HG03095 (cell line): ENCODE measurements around the gene TBC1D9B.
"Not testable (repeated sequence)": the region's sequence is repeated elsewhere in the genome, so short reads cannot be mapped to it uniquely, and the experiment has no call there.

Experiments
- ATAC-seq: cut with Tn5 transposase; IDR thresholded peaks from one replicate; pipeline ENCODE4 v1.9.1; 2021; ENCODE audit warnings: moderate library complexity; ENCODE audit not compliant: unreplicated experiment

TBC1D9B gene

DNA sequence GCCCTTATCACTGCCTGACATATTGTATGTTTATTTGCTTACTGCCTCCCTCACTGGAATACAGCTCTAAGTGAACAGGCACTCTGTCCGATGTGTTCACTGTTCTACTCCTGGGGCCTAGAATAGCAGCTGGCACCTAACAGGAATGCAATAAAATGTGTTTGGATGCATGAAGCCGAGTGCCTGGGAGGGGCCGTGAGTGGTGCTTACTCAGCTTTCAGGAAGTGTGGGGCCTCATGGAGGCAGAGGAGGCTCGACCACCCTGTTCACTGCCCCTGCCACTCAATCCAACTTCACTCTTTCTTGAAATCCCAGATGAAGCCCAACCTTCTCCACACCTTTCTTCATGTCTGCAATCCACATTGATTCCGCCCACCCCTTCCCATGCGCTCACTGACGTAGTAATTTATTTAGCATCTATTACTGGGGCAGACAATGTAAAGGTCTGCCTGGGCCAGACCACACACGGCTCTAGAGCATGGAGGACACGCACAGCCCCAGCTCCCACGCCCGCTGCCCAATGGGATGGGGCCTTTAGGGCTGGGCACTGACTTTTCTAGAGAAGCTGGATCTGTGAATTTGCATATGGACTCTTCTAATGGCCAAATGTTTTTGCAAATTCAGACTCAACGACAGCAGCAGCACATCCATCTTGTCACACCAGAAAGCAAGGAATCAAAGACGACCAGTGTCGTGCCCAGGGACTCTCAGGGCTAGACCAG, 21.3 kb downstream of the TBC1D9B start:
- no peak for ATAC-seq

DNA sequence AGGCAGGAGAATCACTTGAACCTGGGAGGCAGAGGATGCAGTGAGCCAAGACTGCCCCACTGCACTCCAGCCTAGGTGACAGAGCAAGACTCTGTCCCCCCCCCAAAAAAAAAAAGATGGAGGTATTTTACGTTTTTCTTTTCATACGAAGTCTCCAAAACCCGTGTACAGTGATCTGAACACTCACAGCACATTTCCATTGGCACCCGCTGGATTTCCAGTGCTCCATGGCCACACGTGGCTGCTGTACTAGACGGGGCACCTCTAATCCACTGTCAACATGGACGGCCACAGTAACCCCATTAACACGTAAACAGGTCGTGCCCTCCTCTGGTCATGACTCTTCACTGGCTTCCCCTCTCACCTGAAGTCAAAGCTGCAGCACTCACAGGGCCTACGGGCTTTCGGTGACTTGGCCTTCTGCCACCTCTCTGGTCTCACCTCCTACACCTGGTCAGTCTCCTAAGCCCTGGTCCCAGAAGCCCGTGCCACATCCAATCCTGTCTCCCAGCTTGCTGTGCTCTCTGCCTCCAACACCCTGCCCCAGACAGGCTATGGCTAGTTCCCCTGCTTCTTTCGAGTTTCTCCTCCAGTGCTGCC, 22.1 kb downstream of the TBC1D9B start:
- no peak for ATAC-seq

DNA sequence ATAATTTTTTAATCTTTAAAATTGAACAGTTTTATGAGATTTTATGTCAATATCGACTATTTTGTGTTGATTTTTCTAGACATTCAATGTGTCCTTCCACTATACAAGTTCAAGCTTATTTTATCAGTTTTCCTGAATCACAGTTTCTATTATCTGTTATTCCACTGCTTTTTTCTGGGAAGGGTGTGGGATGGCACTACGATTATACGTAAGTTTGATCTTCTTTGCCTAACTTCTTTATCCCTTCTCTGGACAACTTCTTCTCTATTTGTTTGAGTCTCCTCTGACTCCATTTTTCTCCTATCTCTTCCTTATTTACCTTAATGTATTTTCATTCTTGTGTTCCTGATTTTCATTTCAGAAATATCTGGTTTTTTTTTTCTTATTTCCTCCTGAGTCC, 24.5 kb downstream of the TBC1D9B start:
- no peak for ATAC-seq

DNA sequence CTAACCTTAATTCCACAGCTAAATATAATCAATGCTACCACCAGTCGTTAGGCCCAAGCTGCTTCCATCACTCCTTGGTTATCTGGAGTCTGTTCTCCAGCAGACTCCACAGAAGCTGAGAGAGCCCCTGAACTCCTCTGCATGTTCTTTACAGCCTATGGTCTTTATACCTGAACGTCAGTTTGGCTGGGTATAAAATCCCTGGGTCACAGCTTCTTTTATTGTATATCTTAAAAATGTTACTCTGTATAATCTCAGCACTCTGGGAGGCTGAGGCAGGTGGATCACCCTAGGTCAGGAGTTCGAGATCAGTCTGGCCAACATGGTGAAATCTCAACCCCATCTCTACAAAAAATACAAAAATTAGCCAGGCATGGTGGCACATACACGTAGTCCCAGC, 25.4 kb downstream of the TBC1D9B start:
- ATAC-seq, result no peak

DNA sequence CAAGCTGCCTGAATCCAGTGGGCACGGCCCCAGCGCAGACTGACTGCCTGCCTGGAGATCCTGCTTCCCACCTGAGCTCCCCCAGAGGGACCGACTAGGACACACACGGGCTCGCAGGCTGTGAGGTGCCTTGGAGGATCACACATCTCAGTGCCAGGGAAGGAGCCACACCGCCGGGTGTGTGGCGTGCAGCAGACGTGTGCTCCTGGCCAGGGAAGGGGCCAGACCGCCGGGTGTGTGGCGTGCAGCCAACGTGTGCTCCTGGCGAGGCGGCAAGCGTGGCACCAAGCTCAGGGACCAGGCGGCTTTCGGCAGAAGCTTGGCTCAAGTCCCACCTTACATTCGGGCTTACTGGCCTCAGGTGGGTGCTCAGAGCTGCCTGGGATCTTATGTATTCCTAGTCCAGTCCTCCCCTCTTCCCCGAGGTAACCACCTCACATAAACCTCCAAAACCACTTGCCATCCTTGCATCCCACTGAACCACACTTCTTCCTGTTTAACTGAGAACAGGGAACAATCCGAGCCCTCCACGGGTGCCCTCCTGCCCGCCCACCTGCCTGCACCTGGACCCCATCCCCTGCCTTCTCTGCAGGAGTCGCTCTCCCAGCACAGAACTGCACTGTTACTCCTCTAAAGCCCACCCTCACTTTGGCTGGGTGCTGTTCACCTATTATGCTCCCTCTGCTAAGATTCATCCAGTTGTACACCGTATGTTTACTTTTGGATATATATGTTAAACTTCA, 26.7 kb downstream of the TBC1D9B start:
- no peak for ATAC-seq

DNA sequence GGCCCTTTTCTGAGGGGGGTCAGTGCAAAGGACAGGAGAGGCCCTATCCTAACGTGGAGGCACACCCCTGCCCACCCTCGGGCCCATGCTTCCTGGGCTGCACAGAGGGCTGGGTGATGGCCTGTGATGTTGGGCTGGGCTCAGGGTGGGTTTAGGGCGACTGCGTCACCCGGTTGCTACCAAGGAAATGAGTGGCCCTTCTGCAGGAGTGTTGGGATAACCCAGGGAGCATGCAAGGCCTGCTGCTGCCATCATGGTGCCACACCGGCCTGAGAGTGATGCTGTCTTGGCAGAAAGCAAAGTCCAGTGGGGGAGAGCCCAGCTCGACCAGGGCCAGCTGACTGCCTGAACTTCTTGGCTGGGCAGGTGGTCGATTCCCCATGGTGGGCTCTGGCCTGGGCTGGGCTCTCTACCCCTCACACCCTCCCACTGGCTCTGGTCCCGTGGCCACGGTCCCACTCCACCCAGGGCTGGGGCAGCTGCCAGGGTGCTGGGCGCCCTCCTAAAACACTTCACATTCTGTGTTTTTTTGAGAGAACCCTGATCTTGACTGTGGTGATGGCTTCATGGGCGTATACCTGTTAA, 27.5 kb downstream of the TBC1D9B start:
- no peak for ATAC-seq

DNA sequence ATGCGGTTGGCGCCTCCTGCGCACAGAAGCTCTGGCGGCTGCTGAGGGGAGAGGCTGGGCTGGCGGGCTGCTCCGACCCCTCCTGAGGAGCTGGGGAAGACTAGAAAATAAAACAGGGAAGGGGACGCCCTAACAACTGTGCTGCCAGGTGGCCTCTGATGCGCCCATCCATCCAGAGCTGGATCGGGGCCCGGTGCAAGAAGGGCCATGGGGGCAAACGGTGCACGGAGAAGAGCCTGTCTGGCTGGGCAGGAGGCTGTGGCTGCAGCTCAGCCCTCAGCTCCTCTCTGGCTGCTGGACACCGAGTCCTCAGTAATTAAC, 28.0 kb downstream of the TBC1D9B start:
- no peak for ATAC-seq

DNA sequence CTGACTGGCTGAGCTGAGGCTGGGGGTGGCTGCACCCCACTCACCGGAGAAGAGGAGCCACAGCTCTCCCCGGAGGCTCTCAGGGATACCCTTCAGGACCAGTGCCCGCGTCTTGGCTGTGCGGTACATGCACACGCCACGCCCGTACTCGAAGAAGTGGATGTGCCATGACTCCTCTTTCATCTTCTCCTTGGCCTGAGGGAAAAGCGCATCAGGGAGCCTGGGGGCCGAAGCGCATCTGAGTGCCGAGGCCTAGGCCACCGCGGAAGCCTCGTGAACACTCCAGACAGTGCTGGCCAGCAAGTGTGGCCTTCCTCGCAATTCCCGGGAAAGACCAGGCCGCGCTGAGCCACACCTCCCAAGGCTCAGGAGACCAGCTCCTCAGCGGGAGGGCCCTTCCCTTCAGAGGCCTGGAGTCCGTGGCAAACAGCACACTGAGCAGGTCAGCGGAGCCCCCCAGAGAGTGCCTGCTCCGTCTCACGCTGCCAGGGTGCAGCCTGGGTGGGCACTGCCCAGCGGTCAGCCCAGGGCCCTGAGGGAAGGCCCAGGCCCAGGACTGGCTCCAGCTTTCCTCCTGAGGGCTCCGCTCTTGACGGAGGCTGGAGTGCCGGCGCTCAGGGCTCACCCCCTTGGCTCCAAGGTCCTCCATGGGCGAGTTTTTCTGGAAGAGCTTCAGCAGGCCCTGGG, 28.6 kb downstream of the TBC1D9B start:
- no peak for ATAC-seq

DNA sequence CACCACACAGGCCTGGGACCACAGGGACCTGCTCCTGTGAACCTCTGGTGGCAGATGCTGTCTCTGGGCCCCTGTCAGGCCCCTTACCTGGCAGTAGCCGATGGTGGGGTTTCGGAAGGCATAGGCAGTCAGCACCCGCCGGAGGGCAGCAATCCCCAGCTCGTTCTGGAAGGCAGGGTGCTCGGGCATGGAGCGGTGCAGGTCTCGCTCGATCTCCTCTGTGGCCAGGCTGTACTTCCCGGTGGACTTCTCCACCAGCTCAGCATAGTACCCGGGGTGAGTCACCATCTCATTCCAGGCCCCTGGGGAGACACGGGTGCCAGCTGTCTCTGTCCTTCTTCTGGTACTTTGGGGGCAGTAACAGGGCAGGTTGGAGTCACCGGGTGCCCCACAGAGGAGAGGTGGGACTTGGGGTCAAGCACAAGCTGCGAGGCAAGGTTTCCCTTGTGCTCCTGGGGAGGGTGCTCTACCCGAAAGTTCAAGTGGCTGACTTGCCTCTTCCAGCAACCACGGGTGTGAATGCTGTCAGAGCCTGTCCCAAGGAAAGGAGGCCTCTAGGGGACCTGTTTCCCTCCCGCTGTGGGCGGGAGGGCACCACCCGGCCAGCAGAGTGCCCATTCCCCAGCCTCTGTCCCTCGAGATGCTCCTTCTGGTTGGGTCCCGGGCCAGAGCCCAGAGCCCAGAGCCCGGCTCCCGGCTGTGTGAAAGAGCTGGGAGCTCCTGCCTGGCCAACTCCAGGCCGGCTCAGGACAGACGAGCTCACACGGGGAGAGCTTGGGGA, 29.3 kb downstream of the TBC1D9B start:
- ATAC-seq, result no peak

DNA sequence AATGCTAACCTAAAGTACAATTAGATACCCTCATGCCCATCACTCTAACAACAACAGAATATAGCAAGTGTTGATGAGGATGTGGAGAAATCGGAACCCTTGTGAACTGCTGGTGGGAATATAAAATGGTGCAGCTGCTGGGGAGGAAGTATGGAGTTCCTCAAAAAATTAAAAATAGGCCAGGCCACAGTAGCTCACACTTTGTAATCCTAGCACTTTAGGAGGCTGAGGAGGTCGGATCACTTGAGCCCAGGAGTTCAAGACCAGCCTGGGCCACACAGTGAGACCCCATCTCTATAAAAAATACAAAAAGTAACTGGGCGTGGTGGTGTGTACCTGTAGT, 31.1 kb downstream of the TBC1D9B start:
- no peak for ATAC-seq

DNA sequence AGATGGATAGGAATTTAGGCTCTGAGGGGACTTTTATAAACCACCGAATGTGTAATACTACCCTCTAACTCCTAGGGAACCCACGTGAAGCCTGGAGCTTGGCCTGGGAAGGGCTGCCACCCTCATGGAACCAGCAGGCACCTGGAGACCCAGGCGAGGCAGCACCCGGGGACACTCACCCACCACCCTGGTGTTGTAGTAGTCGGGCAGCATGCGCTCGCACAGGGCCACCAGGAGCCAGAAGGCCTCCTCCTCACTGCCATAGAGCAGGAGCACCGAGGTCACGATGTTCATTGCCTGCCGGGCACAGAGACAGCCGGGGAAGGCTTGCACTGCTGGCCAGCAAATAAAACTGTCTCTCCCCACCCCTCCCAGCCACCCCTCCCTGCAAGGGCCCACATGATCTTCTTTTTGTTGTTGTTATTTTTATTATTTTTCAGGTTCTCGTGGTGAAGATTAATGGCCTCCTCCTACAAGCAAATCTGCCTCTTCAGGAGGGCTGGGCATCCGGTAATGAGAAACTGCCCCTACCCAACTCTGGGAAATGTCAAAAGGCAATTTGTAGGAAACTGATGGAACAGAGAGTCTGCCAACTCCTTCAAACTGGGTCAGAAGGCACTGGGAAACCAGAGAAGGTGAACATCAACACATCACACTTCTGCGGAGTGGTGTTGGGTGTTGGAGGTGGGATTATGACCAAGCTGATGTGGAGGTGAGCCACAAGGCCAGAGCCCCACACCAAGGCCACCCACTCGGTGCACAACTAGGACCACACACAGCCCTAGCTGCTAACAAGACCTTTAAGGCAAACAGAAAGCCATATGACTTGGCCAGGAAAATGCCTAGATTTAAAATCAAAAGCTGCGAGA, 31.7 kb downstream of the TBC1D9B start:
- ATAC-seq, result no peak

DNA sequence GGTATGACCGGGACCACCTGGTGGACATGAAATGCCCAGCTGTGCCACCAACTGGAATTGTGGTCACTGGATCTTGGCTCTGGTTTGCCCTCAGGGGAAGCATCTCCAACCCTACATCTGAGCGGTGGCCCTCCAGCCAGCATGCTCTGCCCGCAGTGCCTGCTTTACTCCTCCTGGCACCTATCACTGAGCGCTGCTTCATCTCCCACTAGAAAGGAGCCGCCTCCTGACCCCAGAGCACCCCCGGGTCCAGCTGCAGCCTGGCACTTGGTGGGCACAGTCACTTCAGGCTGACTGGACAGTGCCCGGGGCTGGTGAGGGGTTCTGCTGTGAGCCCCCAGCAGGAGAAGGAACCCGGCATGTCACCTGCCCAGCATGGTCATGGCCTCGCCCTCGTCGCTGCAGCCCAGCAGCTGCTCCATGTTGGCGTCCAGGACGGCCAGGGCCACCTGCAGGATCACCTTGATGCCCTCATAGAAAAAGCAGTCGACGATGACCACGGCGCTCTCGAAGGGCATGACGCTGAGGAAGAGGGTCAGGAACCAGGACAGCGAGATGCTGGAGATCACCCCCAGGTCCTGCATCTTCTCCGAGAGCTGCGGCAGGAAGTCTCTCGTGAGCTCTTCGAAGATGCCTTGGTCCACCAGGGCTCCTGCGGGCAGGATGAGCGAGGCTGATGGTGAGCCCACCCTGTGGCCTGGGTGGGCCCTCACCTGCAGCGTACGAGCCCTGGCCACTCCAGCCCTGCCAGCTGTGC, 33.0 kb downstream of the TBC1D9B start:
- ATAC-seq, result no peak

DNA sequence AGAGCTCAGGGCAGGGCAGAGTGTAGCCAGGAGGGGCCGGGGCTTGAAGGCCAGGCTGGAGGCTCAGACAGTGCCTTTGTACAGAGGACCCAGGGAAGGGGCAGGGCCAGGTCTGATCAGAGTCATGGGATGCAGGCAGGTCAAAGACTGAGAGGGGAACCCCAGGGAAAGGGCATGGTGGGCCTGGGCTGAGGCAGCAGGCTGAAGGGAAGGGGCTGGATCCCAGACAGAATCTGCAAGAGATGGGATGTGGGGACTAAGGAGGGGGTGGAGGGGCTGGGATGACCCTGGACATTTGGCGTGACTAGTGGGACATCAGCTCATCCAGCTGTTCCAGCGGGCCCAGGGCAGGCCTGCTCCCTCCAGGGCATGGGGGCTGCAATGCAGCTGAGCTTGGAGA, 33.6 kb downstream of the TBC1D9B start:
- no peak for ATAC-seq

DNA sequence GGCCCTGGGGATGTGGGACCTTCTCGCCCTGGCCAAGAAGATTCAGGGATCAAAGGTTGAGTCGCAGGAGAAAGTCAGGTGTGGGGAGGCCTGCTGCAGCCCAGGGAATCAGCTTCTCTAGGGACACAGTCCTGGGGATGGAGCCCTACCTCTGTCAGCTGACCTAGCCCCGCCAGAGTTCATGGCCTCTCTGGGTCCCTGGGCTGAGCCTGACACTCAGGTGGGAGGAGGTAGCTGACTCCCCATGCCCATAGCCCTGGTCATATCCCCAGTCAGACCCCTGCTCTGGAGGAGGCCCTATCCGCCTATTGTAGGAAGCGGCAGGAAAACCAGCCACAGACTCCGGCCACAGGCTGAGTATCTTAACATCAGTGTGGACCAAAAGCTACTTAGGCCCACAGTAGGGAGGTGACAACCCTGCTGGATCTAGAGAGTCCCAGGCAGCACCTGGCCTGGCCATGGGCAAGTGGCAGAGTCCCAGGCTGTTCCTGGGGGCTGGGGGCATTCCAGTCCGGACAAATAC, 34.0 kb downstream of the TBC1D9B start:
- ATAC-seq, result no peak

DNA sequence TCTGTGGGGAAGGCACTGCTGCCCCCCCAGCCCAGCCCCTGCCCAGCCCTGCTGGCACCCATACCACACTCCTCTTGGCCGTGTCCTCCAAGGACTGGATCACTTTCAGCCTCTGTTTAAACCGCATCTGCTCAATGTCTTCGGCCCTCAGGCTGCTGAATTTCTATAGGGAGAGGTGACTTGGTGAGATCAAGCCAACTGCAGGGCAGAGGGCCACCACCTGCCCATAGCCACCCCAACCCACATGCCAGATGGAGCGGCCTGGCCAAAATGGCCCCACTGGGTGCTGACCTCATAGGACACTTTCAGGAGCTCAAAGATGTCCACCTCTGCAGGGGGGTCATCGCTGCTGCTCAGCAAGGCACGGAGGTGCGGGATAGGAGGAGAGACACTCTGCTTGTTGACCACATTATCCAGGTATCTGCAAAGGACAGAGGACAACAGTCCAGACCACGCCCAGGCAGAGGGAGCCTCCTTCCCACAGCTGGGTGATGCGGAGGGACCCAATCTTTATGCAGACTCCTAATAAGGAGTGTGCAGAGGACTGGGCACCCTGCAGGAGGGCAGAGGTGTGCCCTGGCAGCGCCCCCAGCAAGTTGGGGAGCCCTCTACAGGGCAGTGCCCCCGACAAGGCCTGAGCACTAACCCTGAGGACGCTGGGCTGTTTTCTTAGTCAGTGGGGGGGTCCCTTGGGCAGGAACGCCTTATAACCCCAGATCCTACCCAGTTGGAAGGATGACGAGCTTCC, 34.7 kb downstream of the TBC1D9B start:
- no peak for ATAC-seq

DNA sequence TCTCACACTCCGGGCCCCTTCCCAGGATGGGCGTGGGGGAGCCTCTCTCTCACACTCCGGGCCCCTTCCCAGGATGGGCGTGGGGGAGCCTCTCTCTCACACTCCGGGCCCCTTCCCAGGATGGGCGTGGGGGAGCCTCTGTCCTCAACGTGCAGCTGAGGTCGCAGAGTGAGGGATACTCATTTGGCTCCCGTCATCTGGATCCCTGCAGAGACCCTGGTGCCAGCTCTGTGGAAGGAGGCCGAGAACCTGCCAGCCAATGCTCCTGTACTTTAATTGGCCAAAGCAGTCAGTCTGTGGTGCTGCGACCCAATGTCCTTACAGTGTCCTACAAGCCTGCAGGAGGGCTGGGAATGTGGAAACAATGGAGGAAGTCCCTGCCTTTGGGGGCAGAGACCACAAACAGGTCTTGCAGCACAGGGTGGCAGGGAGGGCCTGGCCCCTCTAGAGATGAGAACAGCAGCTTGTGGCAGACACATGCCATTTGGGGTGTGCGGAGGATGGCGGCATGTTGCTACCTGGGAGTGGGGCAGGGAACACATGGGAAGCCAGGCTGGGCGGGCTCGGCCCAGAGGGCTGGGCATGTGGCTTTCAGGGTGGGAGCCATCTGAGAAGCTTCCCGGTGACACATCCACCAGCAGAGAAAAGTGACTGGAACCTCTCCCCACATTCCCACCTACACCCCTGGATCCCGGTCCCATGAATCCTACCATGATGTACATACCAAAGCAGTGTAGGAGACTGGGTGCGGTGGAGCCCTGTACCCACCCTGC, 35.5 kb downstream of the TBC1D9B start:
- no peak for ATAC-seq

DNA sequence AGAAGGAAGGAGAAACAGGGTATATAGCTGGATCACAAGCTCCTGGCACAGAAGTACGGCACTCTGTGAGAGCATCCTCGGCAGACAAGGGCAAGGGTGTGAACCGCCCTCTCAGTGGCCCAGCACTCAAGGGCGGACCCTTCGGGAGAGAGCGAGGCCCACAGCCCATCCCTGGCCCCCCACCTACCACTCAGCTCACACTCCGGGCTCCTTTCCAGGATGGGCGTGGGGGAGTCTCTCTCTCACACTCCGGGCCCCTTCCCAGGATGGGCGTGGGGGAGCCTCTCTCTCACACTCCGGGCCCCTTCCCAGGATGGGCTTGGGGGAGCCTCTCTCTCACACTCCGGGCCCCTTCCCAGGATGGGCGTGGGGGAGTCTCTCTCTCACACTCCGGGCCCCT, 36.2 kb downstream of the TBC1D9B start:
- ATAC-seq, result not testable (repeated sequence)
